HCT116 (cell line): ENCODE measurements around the gene TLR8.

Source experiments
- CEBPB ChIP-seq: IDR thresholded peaks from 2 replicates; pipeline ENCODE4 v1.6.1; 2012; ENCODE audit warnings: low read depth
- EZH2 ChIP-seq: fragments of 200-600 bp; sonication (generic); IDR thresholded peaks from 2 replicates; pipeline ENCODE4 v1.6.1; 2017; ENCODE audit warnings: antibody characterized with exemption, mixed run types
- EZH2phosphoT487 ChIP-seq: fragments of 200-600 bp; IDR thresholded peaks from 2 replicates; pipeline ENCODE4 v1.6.1; 2018; ENCODE audit warnings: antibody characterized with exemption, borderline replicate concordance
- JUND ChIP-seq: IDR thresholded peaks from 2 replicates; pipeline ENCODE4 v1.6.1; 2012
- POLR2A ChIP-seq: IDR thresholded peaks from 2 replicates; pipeline ENCODE4 v1.7.0; 2011; ENCODE audit warnings: borderline replicate concordance; ENCODE audit not compliant: insufficient read depth, insufficient read length; ENCODE audit errors: extremely low read depth
- POLR2AphosphoS5 ChIP-seq: IDR thresholded peaks from 2 replicates; pipeline ENCODE4 v1.6.1; 2011; ENCODE audit warnings: mild to moderate bottlenecking, low read depth, low read length, moderate library complexity
- RAD21 ChIP-seq: IDR thresholded peaks from 2 replicates; pipeline ENCODE4 v1.6.1; 2012; ENCODE audit warnings: low read depth, mild to moderate bottlenecking
- TF ChIP-seq, protein P1 (sequence below): IDR thresholded peaks from 2 replicates; pipeline ENCODE4 v1.6.1; 2012; ENCODE audit warnings: low read depth
- TF ChIP-seq, protein P2 (sequence below), 3 experiments: fragments of 200-600 bp in 1 of 3; sonication (generic) in 1 of 3; IDR thresholded peaks in 2 of 3; conservative IDR thresholded peaks in 1 of 3; 2 replicates each; pipeline ENCODE4 v1.5.1; 2012 to 2017; ENCODE audit warnings: low read depth in 2 of 3, low read length in 2 of 3, antibody characterized with exemption in 1 of 3, borderline replicate concordance in 1 of 3, control low read depth in 1 of 3, mild to moderate bottlenecking in 1 of 3, mixed read lengths in 1 of 3, mixed run types in 1 of 3, moderate library complexity in 1 of 3; ENCODE audit not compliant: insufficient read depth in 1 of 3

DNA sequence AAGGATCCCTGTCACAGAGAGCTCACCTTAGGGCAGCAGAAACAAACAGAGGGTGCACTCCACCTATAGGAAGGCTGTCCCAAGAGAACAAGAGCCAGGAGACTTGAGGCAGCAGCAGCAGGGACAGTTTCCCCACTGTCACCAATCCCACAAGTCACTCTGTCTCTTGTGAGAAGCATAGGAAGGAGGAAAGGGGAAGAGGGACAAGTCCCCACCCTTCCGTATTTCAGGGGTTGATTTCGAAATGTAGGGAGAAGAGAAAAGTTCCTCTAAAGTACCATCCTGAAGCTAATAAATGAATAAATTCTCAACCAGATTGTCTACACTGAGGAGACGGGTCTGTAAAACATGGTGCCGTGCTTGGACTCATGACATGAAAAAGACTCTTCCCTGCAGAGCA is 9.5 kb upstream of the TLR8 start:
- no peak for TF ChIP-seq RAD21
- TF ChIP-seq EZH2phosphoT487, result no peak
- TF ChIP-seq, protein P1, sequence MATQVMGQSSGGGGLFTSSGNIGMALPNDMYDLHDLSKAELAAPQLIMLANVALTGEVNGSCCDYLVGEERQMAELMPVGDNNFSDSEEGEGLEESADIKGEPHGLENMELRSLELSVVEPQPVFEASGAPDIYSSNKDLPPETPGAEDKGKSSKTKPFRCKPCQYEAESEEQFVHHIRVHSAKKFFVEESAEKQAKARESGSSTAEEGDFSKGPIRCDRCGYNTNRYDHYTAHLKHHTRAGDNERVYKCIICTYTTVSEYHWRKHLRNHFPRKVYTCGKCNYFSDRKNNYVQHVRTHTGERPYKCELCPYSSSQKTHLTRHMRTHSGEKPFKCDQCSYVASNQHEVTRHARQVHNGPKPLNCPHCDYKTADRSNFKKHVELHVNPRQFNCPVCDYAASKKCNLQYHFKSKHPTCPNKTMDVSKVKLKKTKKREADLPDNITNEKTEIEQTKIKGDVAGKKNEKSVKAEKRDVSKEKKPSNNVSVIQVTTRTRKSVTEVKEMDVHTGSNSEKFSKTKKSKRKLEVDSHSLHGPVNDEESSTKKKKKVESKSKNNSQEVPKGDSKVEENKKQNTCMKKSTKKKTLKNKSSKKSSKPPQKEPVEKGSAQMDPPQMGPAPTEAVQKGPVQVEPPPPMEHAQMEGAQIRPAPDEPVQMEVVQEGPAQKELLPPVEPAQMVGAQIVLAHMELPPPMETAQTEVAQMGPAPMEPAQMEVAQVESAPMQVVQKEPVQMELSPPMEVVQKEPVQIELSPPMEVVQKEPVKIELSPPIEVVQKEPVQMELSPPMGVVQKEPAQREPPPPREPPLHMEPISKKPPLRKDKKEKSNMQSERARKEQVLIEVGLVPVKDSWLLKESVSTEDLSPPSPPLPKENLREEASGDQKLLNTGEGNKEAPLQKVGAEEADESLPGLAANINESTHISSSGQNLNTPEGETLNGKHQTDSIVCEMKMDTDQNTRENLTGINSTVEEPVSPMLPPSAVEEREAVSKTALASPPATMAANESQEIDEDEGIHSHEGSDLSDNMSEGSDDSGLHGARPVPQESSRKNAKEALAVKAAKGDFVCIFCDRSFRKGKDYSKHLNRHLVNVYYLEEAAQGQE, result no peak
- TF ChIP-seq, protein P2, sequence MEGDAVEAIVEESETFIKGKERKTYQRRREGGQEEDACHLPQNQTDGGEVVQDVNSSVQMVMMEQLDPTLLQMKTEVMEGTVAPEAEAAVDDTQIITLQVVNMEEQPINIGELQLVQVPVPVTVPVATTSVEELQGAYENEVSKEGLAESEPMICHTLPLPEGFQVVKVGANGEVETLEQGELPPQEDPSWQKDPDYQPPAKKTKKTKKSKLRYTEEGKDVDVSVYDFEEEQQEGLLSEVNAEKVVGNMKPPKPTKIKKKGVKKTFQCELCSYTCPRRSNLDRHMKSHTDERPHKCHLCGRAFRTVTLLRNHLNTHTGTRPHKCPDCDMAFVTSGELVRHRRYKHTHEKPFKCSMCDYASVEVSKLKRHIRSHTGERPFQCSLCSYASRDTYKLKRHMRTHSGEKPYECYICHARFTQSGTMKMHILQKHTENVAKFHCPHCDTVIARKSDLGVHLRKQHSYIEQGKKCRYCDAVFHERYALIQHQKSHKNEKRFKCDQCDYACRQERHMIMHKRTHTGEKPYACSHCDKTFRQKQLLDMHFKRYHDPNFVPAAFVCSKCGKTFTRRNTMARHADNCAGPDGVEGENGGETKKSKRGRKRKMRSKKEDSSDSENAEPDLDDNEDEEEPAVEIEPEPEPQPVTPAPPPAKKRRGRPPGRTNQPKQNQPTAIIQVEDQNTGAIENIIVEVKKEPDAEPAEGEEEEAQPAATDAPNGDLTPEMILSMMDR (IDR thresholded peaks at IDR 0.05 in 2 of 3, conservative IDR thresholded peaks at IDR 0.05 in 1 of 3; ENCODE audit: borderline replicate concordance in 1 of 3, insufficient read depth in 1 of 3, low read depth in 2 of 3, low read length in 2 of 3), result no peak
- TF ChIP-seq POLR2AphosphoS5, result no peak
- no peak for TF ChIP-seq CEBPB
- no peak for TF ChIP-seq EZH2
- no peak for TF ChIP-seq POLR2A
- no peak for TF ChIP-seq JUND
